ENCODE results near the gene TTC14.

- TF ChIP-seq POLR2AphosphoS5 (IDR thresholded peaks at IDR 0.05; ENCODE audit: low read depth, low read length) (no peak), SPI1 (IDR thresholded peaks at IDR 0.05; ENCODE audit: low read depth, low read length) (no peak), TAF1 (IDR thresholded peaks at IDR 0.05; ENCODE audit: low read depth, low read length) (no peak), POLR2A (IDR thresholded peaks at IDR 0.05; ENCODE audit: low read depth, low read length) (no peak), PAX5 (IDR thresholded peaks at IDR 0.05; ENCODE audit: insufficient read depth, low read length, severe bottlenecking) (no peak), POU2F2 (IDR thresholded peaks at IDR 0.05; ENCODE audit: low read depth, low read length) (no peak)
Measured at GRCh38 chr3:180619723-180620122, 17.8 kb downstream of the TTC14 start.
